WTC11 (cell line): ENCODE results near the gene RPS16. TPM values are rescaled to one million over a fixed set of nuclear protein-coding genes. Genes with fewer than 3 reads are reported as not detected.

Source experiments
- ATAC-seq: fragments of 200-7000 bp; cut with Tn5 transposase; 2 replicates; pipeline ENCODE4 v1.10.0; 2021; ENCODE audit warnings: mild to moderate bottlenecking, moderate library complexity
- CTCF ChIA-PET: fragments of 300-600 bp; sonication (Branson Sonifier 250); formaldehyde crosslinking; loops from one replicate; lab custom pipeline; 2021; ENCODE audit warnings: antibody characterized with exemption; lab: Charles Lee
- POLR2A ChIA-PET: fragments of 350-600 bp; sonication (Branson Sonifier 250); formaldehyde crosslinking; loops from one replicate; lab custom pipeline; 2021; ENCODE audit warnings: antibody characterized with exemption; lab: Charles Lee
- DNase-seq: peaks from one replicate; pipeline ENCODE4 v3.0.0; 2021; ENCODE audit warnings: low spot score
- H3K27ac Mint-ChIP-seq: 2 replicates; pipeline ENCODE4 v1.8.0; 2021; ENCODE audit warnings: mixed read lengths
- H3K27me3 Mint-ChIP-seq: 2 replicates; pipeline ENCODE4 v1.8.0; 2021; ENCODE audit warnings: low read depth, mild to moderate bottlenecking, moderate library complexity, mixed read lengths
- H3K36me3 Mint-ChIP-seq: 2 replicates; pipeline ENCODE4 v1.8.0; 2021; ENCODE audit warnings: mixed read lengths
- H3K4me1 Mint-ChIP-seq: 2 replicates; pipeline ENCODE4 v1.8.0; 2022; ENCODE audit warnings: mixed read lengths
- H3K4me3 Mint-ChIP-seq: 2 replicates; pipeline ENCODE4 v1.8.0; 2021; ENCODE audit warnings: mild to moderate bottlenecking, moderate library complexity, mixed read lengths
- H3K9me3 Mint-ChIP-seq: 2 replicates; pipeline ENCODE4 v1.8.0; 2021; ENCODE audit warnings: mixed read lengths
- CBFB ChIP-seq: sonication (generic); formaldehyde crosslinking; IDR thresholded peaks from 2 replicates; pipeline ENCODE4 v1.8.1; 2022; ENCODE audit warnings: mild to moderate bottlenecking, low read depth, missing genetic modification reagents
- CREB1 ChIP-seq: sonication (generic); formaldehyde crosslinking; IDR thresholded peaks from 2 replicates; pipeline ENCODE4 v1.8.0; 2023; ENCODE audit warnings: mild to moderate bottlenecking, missing genetic modification reagents
- CREM ChIP-seq: sonication (generic); formaldehyde crosslinking; IDR thresholded peaks from 2 replicates; pipeline ENCODE4 v1.8.1; 2022; ENCODE audit warnings: mild to moderate bottlenecking, missing genetic modification reagents, moderate library complexity
- CTCF ChIP-seq: fragments of 200-600 bp; IDR thresholded peaks from 2 replicates; pipeline ENCODE4 v1.8.0; 2022; ENCODE audit warnings: antibody characterized with exemption
- FOXJ3 ChIP-seq: sonication (generic); formaldehyde crosslinking; IDR thresholded peaks from 2 replicates; pipeline ENCODE4 v1.9.0; 2021; ENCODE audit warnings: missing genetic modification reagents, mild to moderate bottlenecking, borderline replicate concordance
- JUN ChIP-seq: sonication (generic); formaldehyde crosslinking; IDR thresholded peaks from 2 replicates; pipeline ENCODE4 v1.8.0; 2023; ENCODE audit warnings: mild to moderate bottlenecking, missing genetic modification reagents
- MLX ChIP-seq: sonication (generic); formaldehyde crosslinking; IDR thresholded peaks from 2 replicates; pipeline ENCODE4 v1.8.1; 2023; ENCODE audit warnings: mild to moderate bottlenecking, missing genetic modification reagents, moderate library complexity
- NFATC4 ChIP-seq: fragments of 250-450 bp; sonication (Bioruptor Pico); IDR thresholded peaks from 2 replicates; pipeline ENCODE4 v1.9.0; 2021; ENCODE audit warnings: mild to moderate bottlenecking
- RELA ChIP-seq: sonication (generic); formaldehyde crosslinking; IDR thresholded peaks from 2 replicates; pipeline ENCODE4 v1.8.1; 2022; ENCODE audit warnings: missing genetic modification reagents, mild to moderate bottlenecking, borderline replicate concordance
- RORB ChIP-seq: fragments of 250-450 bp; sonication (Bioruptor Pico); IDR thresholded peaks from 2 replicates; pipeline ENCODE4 v1.9.0; 2021; ENCODE audit warnings: mild to moderate bottlenecking
- SMAD3 ChIP-seq: sonication (generic); formaldehyde crosslinking; IDR thresholded peaks from 2 replicates; pipeline ENCODE4 v1.8.0; 2022; ENCODE audit warnings: missing genetic modification reagents, mild to moderate bottlenecking, borderline replicate concordance
- SP1 ChIP-seq: sonication (generic); formaldehyde crosslinking; conservative IDR thresholded peaks from 2 replicates; pipeline ENCODE4 v1.8.1; 2022; ENCODE audit warnings: missing genetic modification reagents
- TEAD1 ChIP-seq: sonication (generic); formaldehyde crosslinking; IDR thresholded peaks from 2 replicates; pipeline ENCODE4 v1.8.0; 2022; ENCODE audit warnings: mild to moderate bottlenecking, missing genetic modification reagents
- ZBTB21 ChIP-seq: sonication (generic); formaldehyde crosslinking; IDR thresholded peaks from 2 replicates; pipeline ENCODE4 v1.8.1; 2023; ENCODE audit warnings: mild to moderate bottlenecking, missing genetic modification reagents, borderline replicate concordance
- ZNF416 ChIP-seq: fragments of 250-450 bp; sonication (Bioruptor Pico); IDR thresholded peaks from 2 replicates; pipeline ENCODE4 v1.9.0; 2021; ENCODE audit warnings: mild to moderate bottlenecking, inconsistent platforms
- ZNF423 ChIP-seq: fragments of 250-450 bp; sonication (Bioruptor Pico); IDR thresholded peaks from 2 replicates; pipeline ENCODE4 v2.1.2; 2022; ENCODE audit warnings: mild to moderate bottlenecking, moderate library complexity
- ZNF532 ChIP-seq: fragments of 250-450 bp; sonication (Bioruptor Pico); IDR thresholded peaks from 2 replicates; pipeline ENCODE4 v1.9.0; 2021; ENCODE audit warnings: mild to moderate bottlenecking, borderline replicate concordance
- total RNA-seq: library from RNA; stranded (reverse); gene quantifications from 3 replicates; pipeline ENCODE4 v1.2.3, GENCODE V29; 2021
- TF ChIP-seq, protein P1 (sequence below): fragments of 250-450 bp; sonication (Bioruptor Pico); IDR thresholded peaks from 2 replicates; pipeline ENCODE4 v2.1.2; 2022; ENCODE audit warnings: mild to moderate bottlenecking, moderate library complexity
- TF ChIP-seq, protein P2 (sequence below): fragments of 250-450 bp; sonication (Bioruptor Pico); IDR thresholded peaks from 2 replicates; pipeline ENCODE4 v1.9.0; 2021; ENCODE audit warnings: mild to moderate bottlenecking
- TF ChIP-seq, protein P3 (sequence below): sonication (generic); formaldehyde crosslinking; IDR thresholded peaks from 2 replicates; pipeline ENCODE4 v1.8.1; 2022; ENCODE audit warnings: mild to moderate bottlenecking, moderate library complexity, missing genetic modification reagents

Gene RPS16
- total RNA-seq, 1 experiment from 2014 or later = 2,962 TPM

DNA sequence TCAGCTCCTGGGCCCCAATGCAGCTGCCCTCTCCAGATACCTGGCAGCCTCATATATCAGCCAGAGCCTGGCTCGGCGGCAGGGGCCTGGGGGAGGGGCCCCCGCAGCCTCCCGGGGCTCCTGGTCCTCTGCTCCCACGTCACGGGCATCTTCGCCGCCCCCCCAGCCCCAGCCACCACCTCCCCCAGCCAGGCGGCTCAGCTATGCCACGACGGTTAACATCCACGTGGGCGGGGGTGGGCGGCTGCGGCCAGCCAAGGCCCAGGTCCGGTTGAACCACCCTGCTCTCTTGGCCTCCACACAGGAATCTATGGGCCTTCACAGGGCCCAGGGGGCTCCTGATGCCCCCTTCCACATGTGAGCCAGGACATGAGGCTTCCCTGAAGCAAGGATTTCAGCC is 10.8 kb downstream of the RPS16 start:
- no peaks in the 10 kb centered on the region for H3K27me3 Mint-ChIP-seq
- TF ChIP-seq ZNF532 (CRISPR knock-in tag) = no peak
- TF ChIP-seq, protein P1, sequence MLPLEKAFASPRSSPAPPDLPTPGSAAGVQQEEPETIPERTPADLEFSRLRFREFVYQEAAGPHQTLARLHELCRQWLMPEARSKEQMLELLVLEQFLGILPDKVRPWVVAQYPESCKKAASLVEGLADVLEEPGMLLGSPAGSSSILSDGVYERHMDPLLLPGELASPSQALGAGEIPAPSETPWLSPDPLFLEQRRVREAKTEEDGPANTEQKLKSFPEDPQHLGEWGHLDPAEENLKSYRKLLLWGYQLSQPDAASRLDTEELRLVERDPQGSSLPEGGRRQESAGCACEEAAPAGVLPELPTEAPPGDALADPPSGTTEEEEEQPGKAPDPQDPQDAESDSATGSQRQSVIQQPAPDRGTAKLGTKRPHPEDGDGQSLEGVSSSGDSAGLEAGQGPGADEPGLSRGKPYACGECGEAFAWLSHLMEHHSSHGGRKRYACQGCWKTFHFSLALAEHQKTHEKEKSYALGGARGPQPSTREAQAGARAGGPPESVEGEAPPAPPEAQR = no peak
- no peak for TF ChIP-seq NFATC4 (CRISPR knock-in tag)
- ChIA-PET CTCF (interaction anchor here (2.2 kb wide), 1 partner anchor 13 kb away, joined by 5 read pairs; the partner anchor contains the start of gene PLEKHG2), POLR2A (interaction anchor here (1.0 kb wide), 1 partner anchor 11 kb away, joined by 4 read pairs; the partner anchor contains the start of gene RPS16)
- ATAC-seq (no peak), DNase-seq (no peak)
- peaks cover 22% of the 10 kb centered on the region for H3K4me1 Mint-ChIP-seq
- H3K27ac Mint-ChIP-seq = no peak overlapping the region
- no peaks in the 10 kb centered on the region for H3K9me3 Mint-ChIP-seq
- H3K4me3 Mint-ChIP-seq = no peak overlapping the region
- H3K36me3 Mint-ChIP-seq = peaks cover 25% of the 10 kb centered on the region

DNA sequence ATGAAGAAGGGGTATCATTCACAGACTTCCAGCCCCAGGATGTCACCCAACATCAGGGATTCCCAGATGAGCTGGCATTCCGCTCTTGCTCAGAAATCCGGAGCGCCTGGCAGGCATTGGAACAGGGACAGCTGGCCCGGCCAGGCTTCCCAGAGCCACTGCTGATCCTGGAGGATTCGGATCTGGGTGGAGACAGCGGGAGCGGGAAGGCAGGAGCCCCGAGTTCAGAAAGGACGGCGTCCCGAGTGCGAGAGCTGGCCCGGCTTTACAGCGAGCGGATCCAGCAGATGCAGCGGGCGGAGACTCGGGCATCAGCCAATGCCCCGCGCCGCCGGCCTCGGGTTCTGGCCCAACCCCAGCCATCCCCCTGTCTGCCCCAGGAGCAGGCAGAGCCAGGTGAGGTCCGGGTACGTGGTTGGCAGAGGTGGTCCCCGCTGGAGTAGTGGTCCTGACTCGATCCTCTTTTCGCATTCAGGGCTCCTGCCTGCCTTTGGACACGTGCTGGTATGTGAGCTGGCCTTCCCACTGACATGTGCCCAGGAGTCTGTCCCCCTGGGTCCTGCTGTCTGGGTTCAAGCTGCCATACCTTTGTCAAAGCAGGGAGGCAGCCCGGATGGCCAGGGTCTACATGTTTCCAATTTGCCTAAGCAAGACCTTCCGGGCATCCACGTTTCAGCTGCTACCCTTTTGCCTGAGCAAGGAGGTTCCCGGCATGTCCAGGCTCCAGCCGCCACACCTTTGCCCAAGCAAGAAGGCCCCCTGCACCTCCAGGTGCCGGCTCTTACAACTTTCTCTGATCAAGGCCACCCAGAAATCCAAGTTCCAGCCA is 12.3 kb downstream of the RPS16 start:
- TF ChIP-seq CREB1 (CRISPR knock-in tag) = no peak
- TF ChIP-seq MLX (CRISPR knock-in tag) = no peak
- TF ChIP-seq SP1 (CRISPR knock-in tag) = no peak
- TF ChIP-seq, protein P2, sequence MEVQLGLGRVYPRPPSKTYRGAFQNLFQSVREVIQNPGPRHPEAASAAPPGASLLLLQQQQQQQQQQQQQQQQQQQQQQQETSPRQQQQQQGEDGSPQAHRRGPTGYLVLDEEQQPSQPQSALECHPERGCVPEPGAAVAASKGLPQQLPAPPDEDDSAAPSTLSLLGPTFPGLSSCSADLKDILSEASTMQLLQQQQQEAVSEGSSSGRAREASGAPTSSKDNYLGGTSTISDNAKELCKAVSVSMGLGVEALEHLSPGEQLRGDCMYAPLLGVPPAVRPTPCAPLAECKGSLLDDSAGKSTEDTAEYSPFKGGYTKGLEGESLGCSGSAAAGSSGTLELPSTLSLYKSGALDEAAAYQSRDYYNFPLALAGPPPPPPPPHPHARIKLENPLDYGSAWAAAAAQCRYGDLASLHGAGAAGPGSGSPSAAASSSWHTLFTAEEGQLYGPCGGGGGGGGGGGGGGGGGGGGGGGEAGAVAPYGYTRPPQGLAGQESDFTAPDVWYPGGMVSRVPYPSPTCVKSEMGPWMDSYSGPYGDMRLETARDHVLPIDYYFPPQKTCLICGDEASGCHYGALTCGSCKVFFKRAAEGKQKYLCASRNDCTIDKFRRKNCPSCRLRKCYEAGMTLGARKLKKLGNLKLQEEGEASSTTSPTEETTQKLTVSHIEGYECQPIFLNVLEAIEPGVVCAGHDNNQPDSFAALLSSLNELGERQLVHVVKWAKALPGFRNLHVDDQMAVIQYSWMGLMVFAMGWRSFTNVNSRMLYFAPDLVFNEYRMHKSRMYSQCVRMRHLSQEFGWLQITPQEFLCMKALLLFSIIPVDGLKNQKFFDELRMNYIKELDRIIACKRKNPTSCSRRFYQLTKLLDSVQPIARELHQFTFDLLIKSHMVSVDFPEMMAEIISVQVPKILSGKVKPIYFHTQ (CRISPR knock-in tag) = no peak
- no peak for TF ChIP-seq ZNF416 (CRISPR knock-in tag)
- no peak for TF ChIP-seq JUN (CRISPR knock-in tag)
- no peak for TF ChIP-seq RELA (CRISPR knock-in tag)
- no peak for TF ChIP-seq CBFB (CRISPR knock-in tag)
- no peak for TF ChIP-seq TEAD1 (CRISPR knock-in tag)
- TF ChIP-seq RORB (CRISPR knock-in tag) = no peak
- TF ChIP-seq, protein P3, sequence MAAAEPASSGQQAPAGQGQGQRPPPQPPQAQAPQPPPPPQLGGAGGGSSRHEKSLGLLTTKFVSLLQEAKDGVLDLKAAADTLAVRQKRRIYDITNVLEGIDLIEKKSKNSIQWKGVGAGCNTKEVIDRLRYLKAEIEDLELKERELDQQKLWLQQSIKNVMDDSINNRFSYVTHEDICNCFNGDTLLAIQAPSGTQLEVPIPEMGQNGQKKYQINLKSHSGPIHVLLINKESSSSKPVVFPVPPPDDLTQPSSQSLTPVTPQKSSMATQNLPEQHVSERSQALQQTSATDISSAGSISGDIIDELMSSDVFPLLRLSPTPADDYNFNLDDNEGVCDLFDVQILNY (CRISPR knock-in tag) = no peak
- TF ChIP-seq ZNF423 = no peak
- no peak for TF ChIP-seq CREM (CRISPR knock-in tag)
- no peak for TF ChIP-seq ZBTB21
- TF ChIP-seq CTCF = no peak
- no peak for TF ChIP-seq SMAD3 (CRISPR knock-in tag)
- no peak for TF ChIP-seq FOXJ3 (CRISPR knock-in tag)
- Mint-ChIP-seq H3K4me3 (no peak overlapping the region), H3K27me3 (no peaks in the 10 kb centered on the region), H3K4me1 (peaks cover 14% of the 10 kb centered on the region), H3K36me3 (peaks cover 32% of the 10 kb centered on the region), H3K27ac (no peak overlapping the region), H3K9me3 (no peaks in the 10 kb centered on the region)
- ATAC-seq = no peak
- ChIA-PET POLR2A (interaction anchor here (0.9 kb wide), 2 partner anchors 12 kb away, joined by 4 to 5 read pairs; partner anchors contain the start of gene RPS16), CTCF (interaction anchor here (1.2 to 2.2 kb wide), 2 partner anchors 10 to 11 kb away, joined by 4 to 5 read pairs; partner anchors contain the start of gene PLEKHG2)
- no peak for DNase-seq
